GM12878 (cell line): Measurements from ENCODE around the gene HOXB3. TPM values are rescaled to one million over a fixed set of nuclear protein-coding genes. Genes with fewer than 3 reads are reported as not detected.
A peak's percentile ranks its signal among the peaks of the same experiment; 100 is the strongest.

Source experiments
- ASH2L ChIP-seq: fragments of 300-600, 200-600 bp; sonication (generic); IDR thresholded peaks from 2 replicates; pipeline ENCODE4 v1.6.1; 2017; ENCODE audit warnings: low read depth, mild to moderate bottlenecking, borderline replicate concordance
- BMI1 ChIP-seq: fragments of 450-650 bp; IDR thresholded peaks from 2 replicates; pipeline ENCODE4 v1.6.1; 2016; ENCODE audit warnings: mild to moderate bottlenecking, moderate library complexity, borderline replicate concordance
- CBX3 ChIP-seq: fragments of 200-600 bp; sonication (generic); IDR thresholded peaks from 2 replicates; pipeline ENCODE4 v1.6.1; 2016; ENCODE audit warnings: low read depth, borderline replicate concordance
- EGR1 ChIP-seq, 2 experiments: IDR thresholded peaks; 1 replicate in 1 of 2; 2 replicates in 1 of 2; pipeline ENCODE4 v1.6.1; 2011 to 2012; ENCODE audit warnings: low read depth in 2 of 2, low read length in 2 of 2, borderline replicate concordance in 1 of 2, mild to moderate bottlenecking in 1 of 2, moderate library complexity in 1 of 2
- GABPA ChIP-seq: IDR thresholded peaks from 2 replicates; pipeline ENCODE4 v1.6.1; 2014; ENCODE audit warnings: antibody characterized with exemption, low read depth, mild to moderate bottlenecking, inconsistent platforms
- HDAC6 ChIP-seq: fragments of 200-600 bp; sonication (generic); IDR thresholded peaks from one replicate; pipeline ENCODE4 v1.8.0; 2017; ENCODE audit warnings: antibody characterized with exemption; ENCODE audit not compliant: unreplicated experiment
- HDGF ChIP-seq: fragments of 450-650 bp; IDR thresholded peaks from 2 replicates; pipeline ENCODE4 v1.6.1; 2016; ENCODE audit warnings: antibody characterized with exemption
- KAT2A ChIP-seq: conservative IDR thresholded peaks from 2 replicates; pipeline ENCODE4 v1.6.1; 2011; ENCODE audit warnings: low read depth, low read length; ENCODE audit not compliant: control insufficient read depth
- POU2F2 ChIP-seq: IDR thresholded peaks from 3 replicates; pipeline ENCODE4 v1.6.1; 2011; ENCODE audit warnings: low read depth, mild to moderate bottlenecking, low read length, borderline replicate concordance
- RAD51 ChIP-seq: fragments of 450-650 bp; IDR thresholded peaks from 2 replicates; pipeline ENCODE4 v1.6.1; 2016; ENCODE audit warnings: moderate library complexity, mild to moderate bottlenecking, inconsistent platforms
- RFX5 ChIP-seq: IDR thresholded peaks from 2 replicates; pipeline ENCODE4 v1.6.1; 2011; ENCODE audit warnings: low read depth, low read length, improper control_type of control experiment
- SMAD5 ChIP-seq: IDR thresholded peaks from 2 replicates; pipeline ENCODE4 v1.6.1; 2016; ENCODE audit warnings: antibody characterized with exemption, low read depth
- SMC3 ChIP-seq: IDR thresholded peaks from 2 replicates; pipeline ENCODE4 v1.6.1; 2011; ENCODE audit warnings: low read length, improper control_type of control experiment, borderline replicate concordance
- SPI1 ChIP-seq: IDR thresholded peaks from 2 replicates; pipeline ENCODE4 v1.6.1; 2011; ENCODE audit warnings: low read depth, mild to moderate bottlenecking, low read length, moderate library complexity, borderline replicate concordance; ENCODE audit not compliant: insufficient read depth
- STAT1 ChIP-seq: fragments of 450-650 bp; conservative IDR thresholded peaks from 2 replicates; pipeline ENCODE4 v1.6.1; 2014; ENCODE audit warnings: antibody characterized with exemption, mild to moderate bottlenecking
- SUZ12 ChIP-seq: fragments of 200-600 bp; sonication (generic); IDR thresholded peaks from one replicate; pipeline ENCODE4 v1.6.1; 2018; ENCODE audit warnings: antibody characterized with exemption, mild to moderate bottlenecking; ENCODE audit not compliant: unreplicated experiment
- YBX1 ChIP-seq: fragments of 450-650 bp; IDR thresholded peaks from 2 replicates; pipeline ENCODE4 v1.6.1; 2016; ENCODE audit warnings: antibody characterized with exemption
- ZNF217 ChIP-seq: fragments of 450-650 bp; IDR thresholded peaks from 2 replicates; pipeline ENCODE4 v1.6.1; 2017; ENCODE audit warnings: antibody characterized with exemption, mild to moderate bottlenecking
- ZSCAN29 ChIP-seq: fragments of 450-650 bp; IDR thresholded peaks from 2 replicates; pipeline ENCODE4 v1.6.1; 2017; ENCODE audit warnings: mild to moderate bottlenecking, moderate library complexity
- polyA plus RNA-seq, 11 experiments: library from polyadenylated mRNA; depleted of rRNA in 4 of 11; unstranded in 6 of 11; stranded (reverse) in 5 of 11; fragments of >200 nt; fragmentation: Nextera tagmentation in 4 of 11; fragmentation: Illumina TruSeq in 1 of 11; extraction: Ambion mirVana in 4 of 11; extraction: Trizol in 1 of 11; gene quantifications; 1 replicate in 1 of 11; 2 replicates in 10 of 11; pipeline versions ENCODE4 v1.2.1 to v1.2.3, GENCODE V29; 2011 to 2016; ENCODE audit warnings: inconsistent platforms in 2 of 11, missing spikeins in 2 of 11, low read depth in 1 of 11
- total RNA-seq, 4 experiments: library from RNA; depleted of rRNA in 3 of 4; stranded (reverse); fragments of >200 nt in 3 of 4; fragmentation: Illumina TruSeq in 1 of 4; extraction: Trizol in 1 of 4; gene quantifications; 2 replicates each; pipeline versions ENCODE4 v1.2.1 to v1.2.3, GENCODE V29; 2013 to 2021
- TF ChIP-seq, protein P1 (sequence below): fragments of 450-650 bp; IDR thresholded peaks from 2 replicates; pipeline ENCODE4 v1.6.1; 2016; ENCODE audit warnings: mild to moderate bottlenecking
- TF ChIP-seq, protein P2 (sequence below): fragments of 450-650 bp; IDR thresholded peaks from 2 replicates; pipeline ENCODE4 v1.6.1; 2017; ENCODE audit warnings: antibody characterized with exemption, mild to moderate bottlenecking, moderate library complexity
- TF ChIP-seq, protein P3 (sequence below): fragments of 450-650 bp; IDR thresholded peaks from 2 replicates; pipeline ENCODE4 v1.6.1; 2017; ENCODE audit warnings: borderline replicate concordance

Gene HOXB3
- total and polyA plus RNA-seq, 10 of the 15 experiments (the other 5 are each of a cell fraction or from before 2014, with no cell fraction given), result 0.19 to 7.7 (median 2.9) TPM

DNA sequence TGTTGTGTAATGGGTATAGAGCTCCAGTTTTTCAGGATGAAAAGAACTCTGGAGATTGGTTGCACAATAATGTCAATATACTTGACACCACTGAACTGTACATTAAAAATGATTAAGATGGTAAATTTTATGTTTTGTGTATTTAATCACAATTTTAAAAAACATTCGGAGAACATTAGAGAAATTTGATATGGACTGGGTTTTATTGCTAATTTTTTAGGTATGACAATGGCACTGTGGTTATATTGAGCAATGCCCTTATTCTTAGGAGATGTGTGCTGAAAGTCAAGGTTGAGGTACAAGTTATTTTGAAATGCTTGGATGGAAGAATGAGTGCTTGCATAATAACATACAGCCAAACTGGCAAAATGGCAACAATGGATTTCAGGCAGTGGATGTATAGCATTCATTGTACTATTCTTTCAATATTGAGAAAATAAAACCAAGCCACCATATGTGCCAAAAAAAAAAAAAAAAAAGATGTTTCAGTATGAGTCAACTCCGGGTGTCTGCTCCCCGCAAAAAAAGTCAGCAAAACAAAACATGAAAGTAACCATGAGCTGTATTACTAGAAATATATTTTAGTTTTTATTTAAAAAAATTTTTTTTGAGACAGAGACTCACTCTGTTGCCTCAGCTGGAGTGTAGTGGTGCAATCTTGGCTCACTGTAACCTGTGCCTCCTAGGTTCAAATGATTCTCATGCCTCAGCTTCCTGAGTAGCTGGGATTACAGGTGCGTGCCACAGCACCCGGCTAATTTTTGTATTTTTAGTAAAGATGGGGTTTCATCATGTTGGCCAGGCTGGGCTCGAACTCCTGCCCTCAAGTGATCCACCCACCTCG, 79.1 kb downstream of the HOXB3 start (continued):
- TF ChIP-seq SPI1, result no peak
- TF ChIP-seq CBX3, result no peak
- no peak for TF ChIP-seq ASH2L
- TF ChIP-seq, protein P1, sequence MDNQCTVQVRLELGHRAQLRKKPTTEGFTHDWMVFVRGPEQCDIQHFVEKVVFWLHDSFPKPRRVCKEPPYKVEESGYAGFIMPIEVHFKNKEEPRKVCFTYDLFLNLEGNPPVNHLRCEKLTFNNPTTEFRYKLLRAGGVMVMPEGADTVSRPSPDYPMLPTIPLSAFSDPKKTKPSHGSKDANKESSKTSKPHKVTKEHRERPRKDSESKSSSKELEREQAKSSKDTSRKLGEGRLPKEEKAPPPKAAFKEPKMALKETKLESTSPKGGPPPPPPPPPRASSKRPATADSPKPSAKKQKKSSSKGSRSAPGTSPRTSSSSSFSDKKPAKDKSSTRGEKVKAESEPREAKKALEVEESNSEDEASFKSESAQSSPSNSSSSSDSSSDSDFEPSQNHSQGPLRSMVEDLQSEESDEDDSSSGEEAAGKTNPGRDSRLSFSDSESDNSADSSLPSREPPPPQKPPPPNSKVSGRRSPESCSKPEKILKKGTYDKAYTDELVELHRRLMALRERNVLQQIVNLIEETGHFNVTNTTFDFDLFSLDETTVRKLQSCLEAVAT, result 0 out of 2 replicates have a peak, but pooled peaks have one; percentile 54
- no peak for TF ChIP-seq KAT2A
- TF ChIP-seq BMI1, result no peak; the same call in 1 of the 2 replicates
- TF ChIP-seq ZNF217, result 0 out of 2 replicates have a peak, but pooled peaks have one; percentile 27
- TF ChIP-seq ZSCAN29, result no peak
- TF ChIP-seq, protein P2, sequence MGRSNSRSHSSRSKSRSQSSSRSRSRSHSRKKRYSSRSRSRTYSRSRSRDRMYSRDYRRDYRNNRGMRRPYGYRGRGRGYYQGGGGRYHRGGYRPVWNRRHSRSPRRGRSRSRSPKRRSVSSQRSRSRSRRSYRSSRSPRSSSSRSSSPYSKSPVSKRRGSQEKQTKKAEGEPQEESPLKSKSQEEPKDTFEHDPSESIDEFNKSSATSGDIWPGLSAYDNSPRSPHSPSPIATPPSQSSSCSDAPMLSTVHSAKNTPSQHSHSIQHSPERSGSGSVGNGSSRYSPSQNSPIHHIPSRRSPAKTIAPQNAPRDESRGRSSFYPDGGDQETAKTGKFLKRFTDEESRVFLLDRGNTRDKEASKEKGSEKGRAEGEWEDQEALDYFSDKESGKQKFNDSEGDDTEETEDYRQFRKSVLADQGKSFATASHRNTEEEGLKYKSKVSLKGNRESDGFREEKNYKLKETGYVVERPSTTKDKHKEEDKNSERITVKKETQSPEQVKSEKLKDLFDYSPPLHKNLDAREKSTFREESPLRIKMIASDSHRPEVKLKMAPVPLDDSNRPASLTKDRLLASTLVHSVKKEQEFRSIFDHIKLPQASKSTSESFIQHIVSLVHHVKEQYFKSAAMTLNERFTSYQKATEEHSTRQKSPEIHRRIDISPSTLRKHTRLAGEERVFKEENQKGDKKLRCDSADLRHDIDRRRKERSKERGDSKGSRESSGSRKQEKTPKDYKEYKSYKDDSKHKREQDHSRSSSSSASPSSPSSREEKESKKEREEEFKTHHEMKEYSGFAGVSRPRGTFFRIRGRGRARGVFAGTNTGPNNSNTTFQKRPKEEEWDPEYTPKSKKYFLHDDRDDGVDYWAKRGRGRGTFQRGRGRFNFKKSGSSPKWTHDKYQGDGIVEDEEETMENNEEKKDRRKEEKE, result no peak
- TF ChIP-seq EGR1 (IDR thresholded peaks at IDR 0.05; ENCODE audit: borderline replicate concordance in 1 of 2, low read depth in 2 of 2, low read length in 2 of 2), result peak in 1 of 2 experiments; percentile 9; a peak in 1 of 3 replicates
- TF ChIP-seq SMC3, result no peak
- no peak for TF ChIP-seq STAT1
- TF ChIP-seq, protein P3, sequence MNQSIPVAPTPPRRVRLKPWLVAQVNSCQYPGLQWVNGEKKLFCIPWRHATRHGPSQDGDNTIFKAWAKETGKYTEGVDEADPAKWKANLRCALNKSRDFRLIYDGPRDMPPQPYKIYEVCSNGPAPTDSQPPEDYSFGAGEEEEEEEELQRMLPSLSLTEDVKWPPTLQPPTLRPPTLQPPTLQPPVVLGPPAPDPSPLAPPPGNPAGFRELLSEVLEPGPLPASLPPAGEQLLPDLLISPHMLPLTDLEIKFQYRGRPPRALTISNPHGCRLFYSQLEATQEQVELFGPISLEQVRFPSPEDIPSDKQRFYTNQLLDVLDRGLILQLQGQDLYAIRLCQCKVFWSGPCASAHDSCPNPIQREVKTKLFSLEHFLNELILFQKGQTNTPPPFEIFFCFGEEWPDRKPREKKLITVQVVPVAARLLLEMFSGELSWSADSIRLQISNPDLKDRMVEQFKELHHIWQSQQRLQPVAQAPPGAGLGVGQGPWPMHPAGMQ, result no peak
- no peak for TF ChIP-seq YBX1
- TF ChIP-seq HDGF, result no peak
- TF ChIP-seq HDAC6, result no peak
- no peak for TF ChIP-seq POU2F2
- no peak for TF ChIP-seq RFX5
- no peak for TF ChIP-seq GABPA
- no peak for TF ChIP-seq SUZ12
- no peak for TF ChIP-seq SMAD5
- no peak for TF ChIP-seq RAD51
